Neural progenitor cell (in vitro differentiated cells): Measurements from ENCODE around the gene OR4A15. TPM values are rescaled to one million over a fixed set of nuclear protein-coding genes. Genes with fewer than 3 reads are reported as not detected.

ENCODE experiments used
- DNase-seq: peaks from one replicate; pipeline ENCODE4 v3.0.0-alpha.2; 2016; ENCODE audit warnings: low spot score
- H2AFZ ChIP-seq: fragments of 200-600 bp; sonication (generic); replicated peaks from 2 replicates; pipeline ENCODE4 v1.6.1; 2016; ENCODE audit warnings: antibody characterized with exemption
- H3F3A ChIP-seq: fragments of 200-600 bp; sonication (generic); 2 replicates; pipeline ENCODE4 v1.6.1; 2016; ENCODE audit warnings: antibody characterized with exemption, low read depth
- H3K27ac ChIP-seq: fragments of 200-600 bp; sonication (generic); 2 replicates; pipeline ENCODE4 v1.5.1; 2016; ENCODE audit warnings: mild to moderate bottlenecking
- H3K27me3 ChIP-seq: fragments of 200-600 bp; sonication (generic); 2 replicates; pipeline ENCODE4 v1.6.1; 2016; ENCODE audit warnings: mild to moderate bottlenecking, moderate library complexity
- H3K36me3 ChIP-seq: fragments of 200-600 bp; sonication (generic); 2 replicates; pipeline ENCODE4 v1.5.1; 2016
- H3K4me1 ChIP-seq: fragments of 200-600 bp; sonication (generic); 2 replicates; pipeline ENCODE4 v1.6.1; 2016; ENCODE audit warnings: mixed run types
- H3K4me2 ChIP-seq: fragments of 200-600 bp; sonication (generic); 2 replicates; pipeline ENCODE4 v1.6.1; 2016
- H3K4me3 ChIP-seq: fragments of 200-600 bp; sonication (generic); 2 replicates; pipeline ENCODE4 v1.5.1; 2016
- H3K79me2 ChIP-seq: fragments of 200-600 bp; sonication (generic); 2 replicates; pipeline ENCODE4 v1.6.1; 2016; ENCODE audit warnings: low read depth
- H3K9ac ChIP-seq: fragments of 200-600 bp; sonication (generic); 2 replicates; pipeline ENCODE4 v1.6.1; 2016
- H3K9me3 ChIP-seq: fragments of 200-600 bp; sonication (generic); 2 replicates; pipeline ENCODE4 v1.5.1; 2016; ENCODE audit warnings: low read depth
- H4K20me1 ChIP-seq: fragments of 200-600 bp; sonication (generic); 2 replicates; pipeline ENCODE4 v1.6.1; 2016; ENCODE audit warnings: low read depth
- H3K27ac Mint-ChIP-seq: 3 replicates; pipeline ENCODE4 v1.8.0; 2021; ENCODE audit warnings: mixed read lengths
- H3K27me3 Mint-ChIP-seq: 2 replicates; pipeline ENCODE4 v1.8.0; 2022; ENCODE audit warnings: low read depth, mild to moderate bottlenecking, inconsistent platforms, moderate library complexity, mixed read lengths; ENCODE audit not compliant: insufficient read depth
- H3K36me3 Mint-ChIP-seq: 3 replicates; pipeline ENCODE4 v1.8.0; 2021; ENCODE audit warnings: mixed read lengths
- H3K4me1 Mint-ChIP-seq: 3 replicates; pipeline ENCODE4 v1.8.0; 2021; ENCODE audit warnings: mixed read lengths
- H3K4me3 Mint-ChIP-seq: 3 replicates; pipeline ENCODE4 v1.8.0; 2021; ENCODE audit warnings: mild to moderate bottlenecking, moderate library complexity, mixed read lengths
- H3K9me3 Mint-ChIP-seq: 3 replicates; pipeline ENCODE4 v1.8.0; 2020; ENCODE audit warnings: mixed read lengths
- EZH2 ChIP-seq: fragments of 200-600 bp; sonication (generic); IDR thresholded peaks from 2 replicates; pipeline ENCODE4 v1.6.1; 2017; ENCODE audit warnings: antibody characterized with exemption, mild to moderate bottlenecking, moderate library complexity
- EZH2phosphoT487 ChIP-seq: fragments of 200-600 bp; sonication (generic); IDR thresholded peaks from 2 replicates; pipeline ENCODE4 v1.6.1; 2017; ENCODE audit warnings: antibody characterized with exemption
- small RNA-seq: library from RNA; depleted of rRNA; stranded (forward); fragments of <200 nt; gene quantifications from one replicate; pipeline ENCODE3, GENCODE V24; 2015
- total RNA-seq: library from RNA; depleted of rRNA; stranded (reverse); fragments of >200 nt; gene quantifications from 2 replicates; pipeline ENCODE4 v1.2.3, GENCODE V29; 2015; ENCODE audit warnings: low replicate concordance
- TF ChIP-seq, protein P1 (sequence below): fragments of 200-600 bp; sonication (generic); IDR thresholded peaks from 2 replicates; pipeline ENCODE4 v1.5.1; 2017; ENCODE audit warnings: antibody characterized with exemption, mild to moderate bottlenecking

The OR4A15 gene
- total RNA-seq, 1 donor from 2014 or later = not detected

DNA sequence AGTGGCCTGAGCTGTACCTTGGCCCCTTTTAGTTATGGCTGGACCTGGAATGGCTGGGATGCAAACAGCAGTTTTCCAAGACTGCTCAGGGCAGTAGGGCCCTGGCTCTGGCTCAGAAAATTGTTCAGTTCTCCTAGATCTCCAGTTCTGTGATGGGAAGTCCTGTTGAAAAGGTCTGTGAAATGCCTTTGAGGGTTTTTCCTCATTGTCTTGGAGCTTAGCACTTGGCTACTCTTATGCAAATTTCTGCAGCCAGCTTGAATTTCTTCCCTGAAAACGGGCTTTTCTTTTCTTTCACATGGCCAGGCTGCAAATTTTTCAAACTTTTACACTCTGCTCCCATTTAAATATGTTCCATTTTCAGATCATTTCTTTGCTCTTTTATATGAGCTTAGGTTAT lies 33.2 kb downstream of the OR4A15 start:
- Mint-ChIP-seq H3K27ac (no peak overlapping the region), H3K9me3 (peaks cover 26% of the 10 kb centered on the region), H3K27me3 (peaks cover 2% of the 10 kb centered on the region), H3K4me3 (no peak overlapping the region), H3K36me3 (no peaks in the 10 kb centered on the region), H3K4me1 (no peaks in the 10 kb centered on the region)
- DNase-seq = no peak
- Histone ChIP-seq H4K20me1 (no peaks in the 10 kb centered on the region), H3K4me1 (no peaks in the 10 kb centered on the region), H3K36me3 (no peaks in the 10 kb centered on the region), H2AFZ (no peak overlapping the region), H3K9me3 (peaks cover 38% of the 10 kb centered on the region), H3K4me3 (no peak overlapping the region), H3F3A (no peaks in the 10 kb centered on the region), H3K27ac (no peak overlapping the region), H3K4me2 (no peak overlapping the region), H3K9ac (no peak overlapping the region), H3K79me2 (no peaks in the 10 kb centered on the region), H3K27me3 (no peaks in the 10 kb centered on the region)
- TF ChIP-seq EZH2 = no peak
- no peak for TF ChIP-seq EZH2phosphoT487
- TF ChIP-seq, protein P1, sequence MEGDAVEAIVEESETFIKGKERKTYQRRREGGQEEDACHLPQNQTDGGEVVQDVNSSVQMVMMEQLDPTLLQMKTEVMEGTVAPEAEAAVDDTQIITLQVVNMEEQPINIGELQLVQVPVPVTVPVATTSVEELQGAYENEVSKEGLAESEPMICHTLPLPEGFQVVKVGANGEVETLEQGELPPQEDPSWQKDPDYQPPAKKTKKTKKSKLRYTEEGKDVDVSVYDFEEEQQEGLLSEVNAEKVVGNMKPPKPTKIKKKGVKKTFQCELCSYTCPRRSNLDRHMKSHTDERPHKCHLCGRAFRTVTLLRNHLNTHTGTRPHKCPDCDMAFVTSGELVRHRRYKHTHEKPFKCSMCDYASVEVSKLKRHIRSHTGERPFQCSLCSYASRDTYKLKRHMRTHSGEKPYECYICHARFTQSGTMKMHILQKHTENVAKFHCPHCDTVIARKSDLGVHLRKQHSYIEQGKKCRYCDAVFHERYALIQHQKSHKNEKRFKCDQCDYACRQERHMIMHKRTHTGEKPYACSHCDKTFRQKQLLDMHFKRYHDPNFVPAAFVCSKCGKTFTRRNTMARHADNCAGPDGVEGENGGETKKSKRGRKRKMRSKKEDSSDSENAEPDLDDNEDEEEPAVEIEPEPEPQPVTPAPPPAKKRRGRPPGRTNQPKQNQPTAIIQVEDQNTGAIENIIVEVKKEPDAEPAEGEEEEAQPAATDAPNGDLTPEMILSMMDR = no peak

Small RNA genes lying within 50 kb of the gene (small RNA-seq; reads per million reads assigned to genes)
- gene OR4X7P = not detected

Other genes with a start within 250 kb of the OR4A15 start
- not detected in 2 replicates for gene TRIM48, start 105.8 kb upstream of the OR4A15 start, total RNA-seq
- gene OR4A16, start 24.8 kb upstream of the OR4A15 start, total RNA-seq = not detected in 2 replicates
- gene OR4C15, start 186.5 kb downstream of the OR4A15 start, total RNA-seq = not detected in 2 replicates
- gene OR4C16, start 204.2 kb downstream of the OR4A15 start, total RNA-seq = not detected in 2 replicates
- not detected in 2 replicates for gene OR4C11, start 239.7 kb downstream of the OR4A15 start, total RNA-seq